ENCODE data around the gene MAN1A1.

MAN1A1 gene

GRCh38 chr6:119347466-119348095, 2.0 kb downstream of the MAN1A1 start:
- Histone ChIP-seq H2BK15ac (ENCODE audit: low read length) (peak overlapping the region; percentile 10), H2BK12ac (ENCODE audit: low read length) (no peak overlapping the region), H3K9ac (ENCODE audit: low read depth, low read length, poor library complexity) (no peak overlapping the region), H3K36me3 (replicated peaks in 1 of 2; ENCODE audit: control insufficient read depth in 2 of 2, insufficient read depth in 2 of 2, low read length in 2 of 2) (no peaks in the 10 kb centered on the region), H4K8ac (ENCODE audit: low read depth, low read length) (no peak overlapping the region), H2BK5ac (ENCODE audit: low read length) (no peak overlapping the region), H3K27ac (replicated peaks; ENCODE audit: low read length) (no peak overlapping the region), H4K91ac (ENCODE audit: low read depth, low read length, poor library complexity) (no peak overlapping the region), H2AK5ac (ENCODE audit: low read depth, low read length) (peak overlapping the region; percentile 75), H2AFZ (ENCODE audit: low read length) (peak overlapping the region; percentile 99), H3K79me1 (ENCODE audit: low read depth, low read length) (no peaks in the 10 kb centered on the region), H3K4me1 (ENCODE audit: control insufficient read depth in 2 of 2, insufficient read depth in 1 of 2, low read depth in 1 of 2, low read length in 2 of 2) (peaks cover 9% of the 10 kb centered on the region in 2 donors), H3K9me3 (replicated peaks in 1 of 2; ENCODE audit: control insufficient read depth in 2 of 2, insufficient read depth in 1 of 2, low read depth in 1 of 2, low read length in 2 of 2) (no peaks in the 10 kb centered on the region), H2BK120ac (ENCODE audit: low read depth, low read length) (no peak overlapping the region), H3K4me2 (ENCODE audit: insufficient read depth, low read length, poor library complexity, severe bottlenecking) (peak overlapping the region; percentile 94), H3K14ac (ENCODE audit: low read length) (no peak overlapping the region), H3K18ac (ENCODE audit: low read length) (peak overlapping the region; percentile 40), H3K27me3 (ENCODE audit: control insufficient read depth in 3 of 3, insufficient read depth in 3 of 3, low read depth in 1 of 3, low read length in 3 of 3) (peaks cover 0 to 10% (median 0%) of the 10 kb centered on the region in 3 experiments), H3K4me3 (ENCODE audit: low read length in 2 of 2) (peak overlapping the region; percentile 85 to 98), H3K4ac (ENCODE audit: low read length) (no peak overlapping the region), H3K23ac (ENCODE audit: low read depth, low read length, poor library complexity) (no peak overlapping the region)
- no peak for DNase-seq (ENCODE audit: low spot score)
- no CpG with 5 or more reads among the region's 16 CpGs for WGBS, 2 donors (ENCODE audit: extremely low coverage in 2 of 2, insufficient read length in 2 of 2, insufficient replicate concordance in 1 of 2)

GRCh38 chr6:119346936-119347335, 2.6 kb downstream of the MAN1A1 start:
- WGBS, 2 donors (ENCODE audit: extremely low coverage in 2 of 2, insufficient read length in 2 of 2, insufficient replicate concordance in 1 of 2), result no CpG with 5 or more reads among the region's 1 CpG
- Histone ChIP-seq H2AK5ac (ENCODE audit: low read depth, low read length) (no peak overlapping the region), H3K14ac (ENCODE audit: low read length) (no peak overlapping the region), H4K91ac (ENCODE audit: low read depth, low read length, poor library complexity) (no peak overlapping the region), H3K27me3 (ENCODE audit: control insufficient read depth in 3 of 3, insufficient read depth in 3 of 3, low read depth in 1 of 3, low read length in 3 of 3) (peaks cover 0 to 10% (median 0%) of the 10 kb centered on the region in 3 experiments), H3K18ac (ENCODE audit: low read length) (no peak overlapping the region), H2BK5ac (ENCODE audit: low read length) (no peak overlapping the region), H2BK15ac (ENCODE audit: low read length) (no peak overlapping the region), H3K4me1 (ENCODE audit: control insufficient read depth in 2 of 2, insufficient read depth in 1 of 2, low read depth in 1 of 2, low read length in 2 of 2) (peaks cover 9% of the 10 kb centered on the region in 2 donors), H3K23ac (ENCODE audit: low read depth, low read length, poor library complexity) (no peak overlapping the region), H3K4me2 (ENCODE audit: insufficient read depth, low read length, poor library complexity, severe bottlenecking) (no peak overlapping the region), H3K9ac (ENCODE audit: low read depth, low read length, poor library complexity) (no peak overlapping the region), H2AFZ (ENCODE audit: low read length) (no peak overlapping the region), H3K9me3 (replicated peaks in 1 of 2; ENCODE audit: control insufficient read depth in 2 of 2, insufficient read depth in 1 of 2, low read depth in 1 of 2, low read length in 2 of 2) (no peaks in the 10 kb centered on the region), H4K8ac (ENCODE audit: low read depth, low read length) (no peak overlapping the region), H3K36me3 (replicated peaks in 1 of 2; ENCODE audit: control insufficient read depth in 2 of 2, insufficient read depth in 2 of 2, low read length in 2 of 2) (no peaks in the 10 kb centered on the region), H2BK12ac (ENCODE audit: low read length) (no peak overlapping the region), H3K4me3 (ENCODE audit: low read length in 2 of 2) (no peak overlapping the region), H3K79me1 (ENCODE audit: low read depth, low read length) (no peaks in the 10 kb centered on the region), H3K4ac (ENCODE audit: low read length) (no peak overlapping the region), H2BK120ac (ENCODE audit: low read depth, low read length) (no peak overlapping the region), H3K27ac (replicated peaks; ENCODE audit: low read length) (no peak overlapping the region)
- no peak for DNase-seq (ENCODE audit: low spot score)

GRCh38 chr6:119346450-119346849, 3.1 kb downstream of the MAN1A1 start:
- no peak overlapping the region for H3K4me3 ChIP-seq (ENCODE audit: low read length in 2 of 2)
- no peak for DNase-seq (ENCODE audit: low spot score)

GRCh38 chr6:119345114-119345513, 4.4 kb downstream of the MAN1A1 start:
- Histone ChIP-seq H2BK15ac (ENCODE audit: low read length) (no peak overlapping the region), H3K27ac (replicated peaks; ENCODE audit: low read length) (no peak overlapping the region), H3K4me1 (ENCODE audit: control insufficient read depth in 2 of 2, insufficient read depth in 1 of 2, low read depth in 1 of 2, low read length in 2 of 2) (peaks cover 9 to 15% of the 10 kb centered on the region in 2 donors), H3K4ac (ENCODE audit: low read length) (no peak overlapping the region), H4K91ac (ENCODE audit: low read depth, low read length, poor library complexity) (no peak overlapping the region), H2BK12ac (ENCODE audit: low read length) (no peak overlapping the region), H3K27me3 (ENCODE audit: control insufficient read depth in 3 of 3, insufficient read depth in 3 of 3, low read depth in 1 of 3, low read length in 3 of 3) (peaks cover 0 to 6% (median 0%) of the 10 kb centered on the region in 3 experiments), H4K8ac (ENCODE audit: low read depth, low read length) (no peak overlapping the region), H3K4me2 (ENCODE audit: insufficient read depth, low read length, poor library complexity, severe bottlenecking) (no peak overlapping the region), H3K79me1 (ENCODE audit: low read depth, low read length) (no peaks in the 10 kb centered on the region), H3K4me3 (ENCODE audit: low read length in 2 of 2) (no peak overlapping the region), H3K18ac (ENCODE audit: low read length) (no peak overlapping the region), H3K9ac (ENCODE audit: low read depth, low read length, poor library complexity) (no peak overlapping the region), H2BK120ac (ENCODE audit: low read depth, low read length) (no peak overlapping the region), H3K36me3 (replicated peaks in 1 of 2; ENCODE audit: control insufficient read depth in 2 of 2, insufficient read depth in 2 of 2, low read length in 2 of 2) (no peaks in the 10 kb centered on the region), H3K9me3 (replicated peaks in 1 of 2; ENCODE audit: control insufficient read depth in 2 of 2, insufficient read depth in 1 of 2, low read depth in 1 of 2, low read length in 2 of 2) (no peaks in the 10 kb centered on the region), H3K23ac (ENCODE audit: low read depth, low read length, poor library complexity) (no peak overlapping the region), H2AFZ (ENCODE audit: low read length) (no peak overlapping the region), H2BK5ac (ENCODE audit: low read length) (no peak overlapping the region), H2AK5ac (ENCODE audit: low read depth, low read length) (no peak overlapping the region), H3K14ac (ENCODE audit: low read length) (no peak overlapping the region)
- WGBS, 2 donors (ENCODE audit: extremely low coverage in 2 of 2, insufficient read length in 2 of 2, insufficient replicate concordance in 1 of 2), result no CpG with 5 or more reads among the region's 2 CpGs
- DNase-seq (ENCODE audit: low spot score), result no peak

More at GRCh38 chr6:119346450-119346849, 3.1 kb downstream of the MAN1A1 start:
- Histone ChIP-seq H2BK120ac (ENCODE audit: low read depth, low read length) (no peak overlapping the region), H3K9me3 (replicated peaks in 1 of 2; ENCODE audit: control insufficient read depth in 2 of 2, insufficient read depth in 1 of 2, low read depth in 1 of 2, low read length in 2 of 2) (no peaks in the 10 kb centered on the region), H3K14ac (ENCODE audit: low read length) (no peak overlapping the region), H3K9ac (ENCODE audit: low read depth, low read length, poor library complexity) (no peak overlapping the region), H2BK12ac (ENCODE audit: low read length) (no peak overlapping the region), H3K79me1 (ENCODE audit: low read depth, low read length) (no peaks in the 10 kb centered on the region), H3K27ac (replicated peaks; ENCODE audit: low read length) (no peak overlapping the region), H2BK5ac (ENCODE audit: low read length) (no peak overlapping the region), H3K27me3 (ENCODE audit: control insufficient read depth in 3 of 3, insufficient read depth in 3 of 3, low read depth in 1 of 3, low read length in 3 of 3) (peaks cover 0 to 10% (median 0%) of the 10 kb centered on the region in 3 experiments), H3K4me1 (ENCODE audit: control insufficient read depth in 2 of 2, insufficient read depth in 1 of 2, low read depth in 1 of 2, low read length in 2 of 2) (peaks cover 9% of the 10 kb centered on the region in 2 donors), H3K23ac (ENCODE audit: low read depth, low read length, poor library complexity) (no peak overlapping the region), H2BK15ac (ENCODE audit: low read length) (no peak overlapping the region), H3K36me3 (replicated peaks in 1 of 2; ENCODE audit: control insufficient read depth in 2 of 2, insufficient read depth in 2 of 2, low read length in 2 of 2) (no peaks in the 10 kb centered on the region), H3K18ac (ENCODE audit: low read length) (no peak overlapping the region), H4K91ac (ENCODE audit: low read depth, low read length, poor library complexity) (no peak overlapping the region), H2AFZ (ENCODE audit: low read length) (no peak overlapping the region), H3K4me2 (ENCODE audit: insufficient read depth, low read length, poor library complexity, severe bottlenecking) (no peak overlapping the region), H2AK5ac (ENCODE audit: low read depth, low read length) (no peak overlapping the region), H4K8ac (ENCODE audit: low read depth, low read length) (no peak overlapping the region), H3K4ac (ENCODE audit: low read length) (no peak overlapping the region)
- WGBS, 2 donors (ENCODE audit: extremely low coverage in 2 of 2, insufficient read length in 2 of 2, insufficient replicate concordance in 1 of 2), result no CpG with 5 or more reads among the region's 8 CpGs
